CD8-positive, alpha-beta memory T cell (primary cell): ENCODE measurements around the gene SAMD9. TPM values are rescaled to one million over a fixed set of nuclear protein-coding genes. Genes with fewer than 3 reads are reported as not detected.

Experiments
- CTCF ChIA-PET: fragments of 350-600 bp; sonication (Branson Sonifier 250); formaldehyde crosslinking; loops from one replicate; lab custom pipeline; 2021; ENCODE audit warnings: antibody characterized with exemption; lab: Charles Lee
- POLR2A ChIA-PET: fragments of 350-600 bp; sonication (Branson Sonifier 250); formaldehyde crosslinking; loops from one replicate; lab custom pipeline; 2021; ENCODE audit warnings: antibody characterized with exemption; lab: Charles Lee
- DNase-seq, 5 donors: peaks; one replicate each; pipeline versions ENCODE4 v3.0.0 to v3.0.0-alpha.2; 2020 to 2022; ENCODE audit warnings: mixed read lengths in 1 of 5
- H3K27ac ChIP-seq: one replicate; pipeline ENCODE4 v1.7.0; 2013; ENCODE audit warnings: low read depth, mild to moderate bottlenecking, low read length, moderate library complexity
- H3K27me3 ChIP-seq: 2 replicates; pipeline ENCODE4 v1.7.0; 2013; ENCODE audit warnings: low read length, mild to moderate bottlenecking; ENCODE audit not compliant: insufficient read depth, poor library complexity, severe bottlenecking
- H3K36me3 ChIP-seq: 2 replicates; pipeline ENCODE4 v1.7.0; 2013; ENCODE audit warnings: mild to moderate bottlenecking, low read length, moderate library complexity; ENCODE audit not compliant: insufficient read depth
- H3K4me1 ChIP-seq: 2 replicates; pipeline ENCODE4 v1.7.0; 2013; ENCODE audit warnings: mild to moderate bottlenecking, low read length, moderate library complexity; ENCODE audit not compliant: insufficient read depth
- H3K4me3 ChIP-seq: 2 replicates; pipeline ENCODE4 v1.7.0; 2013; ENCODE audit warnings: mild to moderate bottlenecking, low read length
- H3K9me3 ChIP-seq: 2 replicates; pipeline ENCODE4 v1.7.0; 2013; ENCODE audit warnings: mild to moderate bottlenecking, low read length
- H3K27ac Mint-ChIP-seq, 8 donors: one replicate each; pipeline ENCODE4 v1.8.0; 2020 to 2021; ENCODE audit warnings: mixed read lengths in 8 of 8, mild to moderate bottlenecking in 6 of 8, inconsistent platforms in 3 of 8, moderate library complexity in 3 of 8
- H3K27me3 Mint-ChIP-seq, 2 donors: one replicate each; pipeline ENCODE4 v1.8.0; 2020 to 2021; ENCODE audit warnings: mixed read lengths in 2 of 2, mild to moderate bottlenecking in 1 of 2, moderate library complexity in 1 of 2
- H3K36me3 Mint-ChIP-seq, 3 donors: one replicate each; pipeline ENCODE4 v1.8.0; 2020 to 2021; ENCODE audit warnings: mixed read lengths in 3 of 3, inconsistent platforms in 1 of 3, mild to moderate bottlenecking in 1 of 3
- H3K4me1 Mint-ChIP-seq, 3 donors: one replicate each; pipeline ENCODE4 v1.8.0; 2020 to 2021; ENCODE audit warnings: mixed read lengths in 3 of 3, inconsistent platforms in 1 of 3, mild to moderate bottlenecking in 1 of 3
- H3K4me3 Mint-ChIP-seq, 7 donors: one replicate each; pipeline ENCODE4 v1.8.0; 2020 to 2021; ENCODE audit warnings: mixed read lengths in 7 of 7, mild to moderate bottlenecking in 6 of 7, moderate library complexity in 4 of 7, inconsistent platforms in 2 of 7
- H3K9me3 Mint-ChIP-seq, 5 donors: one replicate each; pipeline ENCODE4 v1.8.0; 2020 to 2022; ENCODE audit warnings: mixed read lengths in 5 of 5, mild to moderate bottlenecking in 3 of 5, moderate library complexity in 2 of 5, inconsistent platforms in 1 of 5
- polyA plus RNA-seq: library from polyadenylated mRNA; unstranded; fragments of 300-500 nt; fragmentation: Illumina TruSeq; gene quantifications from one replicate; pipeline ENCODE4 v1.2.3, GENCODE V29; 2021
- total RNA-seq, 2 experiments: library from RNA; stranded (reverse); gene quantifications; one replicate each; pipeline ENCODE4 v1.2.3, GENCODE V29; 2021

The SAMD9 gene
- total and polyA plus RNA-seq, 3 experiments from 2014 or later: 9.3 to 28.4 (median 9.4) TPM

- H3K27ac Mint-ChIP-seq: no peak overlapping the region
- no peak overlapping the region for H3K4me3 ChIP-seq
- no peaks in the 10 kb centered on the region for H3K9me3 Mint-ChIP-seq
- CTCF ChIA-PET: no interaction called here
- peaks cover 8 to 20% (median 14%) of the 10 kb centered on the region in 3 donors for H3K36me3 Mint-ChIP-seq
- H3K4me3 Mint-ChIP-seq: peak overlapping the region in 2 of 7 donors; percentile 10 to 70
- H3K36me3 ChIP-seq: no peaks in the 10 kb centered on the region
- H3K4me1 Mint-ChIP-seq: peaks cover 25 to 37% (median 32%) of the 10 kb centered on the region in 3 donors
- no peak overlapping the region for H3K27ac ChIP-seq
- POLR2A ChIA-PET: no interaction called here
- H3K9me3 ChIP-seq: no peaks in the 10 kb centered on the region
- DNase-seq: no peak
- H3K4me1 ChIP-seq: peaks cover 23% of the 10 kb centered on the region
- no peaks in the 10 kb centered on the region for H3K27me3 Mint-ChIP-seq
- H3K27me3 ChIP-seq: no peaks in the 10 kb centered on the region
These were observed 32.5 kb upstream of the SAMD9 start for GRCh38 chr7:93150200-93150835.

GRCh38 chr7:93148727-93149126 lies 30.9 kb upstream of the SAMD9 start:
- no peaks in the 10 kb centered on the region for H3K27me3 ChIP-seq
- H3K27ac Mint-ChIP-seq: peak overlapping the region; percentile 67 to 97 (median 95)
- no peak for DNase-seq
- H3K4me3 Mint-ChIP-seq: peak overlapping the region; percentile 86 to 97 (median 94)
- ChIA-PET CTCF (no interaction called here), POLR2A (no interaction called here)
- H3K27me3 Mint-ChIP-seq: no peaks in the 10 kb centered on the region
- H3K36me3 Mint-ChIP-seq: peaks cover 11 to 22% (median 17%) of the 10 kb centered on the region in 3 donors
- peaks cover 27 to 46% (median 36%) of the 10 kb centered on the region in 3 donors for H3K4me1 Mint-ChIP-seq
- peak overlapping the region; percentile 62 for H3K4me3 ChIP-seq
- no peaks in the 10 kb centered on the region for H3K9me3 Mint-ChIP-seq
- H3K4me1 ChIP-seq: peaks cover 23% of the 10 kb centered on the region
- no peaks in the 10 kb centered on the region for H3K9me3 ChIP-seq
- H3K27ac ChIP-seq: peak overlapping the region; percentile 7
- H3K36me3 ChIP-seq: peaks cover 13% of the 10 kb centered on the region

DNA sequence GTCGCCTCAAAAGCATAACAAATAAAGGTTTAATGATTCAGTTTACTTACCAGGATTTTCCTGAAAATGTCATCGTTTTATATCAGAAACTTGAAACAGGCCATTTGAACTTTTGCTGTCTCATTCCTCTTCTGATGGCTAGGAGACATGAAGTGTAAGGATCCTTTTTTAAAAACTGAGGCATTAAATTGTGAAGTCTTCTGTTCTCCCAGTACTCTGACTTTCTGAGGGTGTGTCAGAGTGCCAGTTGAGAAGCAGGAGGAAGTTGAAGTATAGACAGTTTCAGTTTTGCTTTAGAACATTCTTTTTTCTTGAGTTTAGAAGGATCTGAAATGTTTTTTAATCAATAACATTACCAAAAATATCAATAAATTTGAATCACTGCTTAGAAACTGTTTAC lies 30.4 kb upstream of the SAMD9 start, which contains the start of gene SAMD9L:
SAMD9L (minus strand) TSS at position 242 of the 400 bp plus-strand sequence. CDS start 12,414 bp downstream, outside the sequence.
- Mint-ChIP-seq H3K9me3 (no peaks in the 10 kb centered on the region), H3K36me3 (peaks cover 17 to 22% (median 17%) of the 10 kb centered on the region in 3 donors), H3K4me3 (peak within 1 kb of the TSS; percentile 86 to 97 (median 94)), H3K4me1 (peaks cover 31 to 51% (median 39%) of the 10 kb centered on the region in 3 donors), H3K27ac (peak within 1 kb of the TSS; percentile 67 to 97 (median 95)), H3K27me3 (no peaks in the 10 kb centered on the region)
- ChIA-PET CTCF (no interaction called here), POLR2A (no interaction called here)
- peaks cover 23% of the 10 kb centered on the region for H3K4me1 ChIP-seq
- no peaks in the 10 kb centered on the region for H3K27me3 ChIP-seq
- peak in 2 of 5 donors; percentile 12 to 15 for DNase-seq
- H3K4me3 ChIP-seq: peak within 1 kb of the TSS; percentile 62
- peaks cover 18% of the 10 kb centered on the region for H3K36me3 ChIP-seq
- no peaks in the 10 kb centered on the region for H3K9me3 ChIP-seq
- peak within 1 kb of the TSS; percentile 7 for H3K27ac ChIP-seq

DNA sequence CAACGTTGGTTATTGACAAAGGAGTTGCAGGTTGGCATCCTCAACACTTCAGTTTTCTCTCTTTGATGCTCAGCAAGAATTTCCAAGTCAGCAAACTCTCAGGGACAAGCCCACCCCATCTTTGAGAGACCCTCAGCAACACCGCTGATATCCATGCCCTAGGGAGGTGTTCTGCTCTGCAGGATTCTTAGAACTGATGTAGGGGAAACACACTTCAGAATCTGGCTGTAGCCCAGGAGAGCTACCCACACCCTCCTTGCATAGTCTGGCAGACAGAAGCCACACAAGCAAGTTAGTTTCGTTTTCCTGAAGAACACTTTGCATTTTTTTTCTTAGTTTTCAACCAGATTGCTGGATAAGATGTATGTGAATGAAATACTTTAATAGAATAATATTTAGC lies 29.6 kb upstream of the SAMD9 start:
- DNase-seq: peak; percentile 6 to 60 (median 37)
- H3K4me1 ChIP-seq: peaks cover 23% of the 10 kb centered on the region
- ChIA-PET CTCF (no interaction called here), POLR2A (no interaction called here)
- peak overlapping the region; percentile 86 to 97 (median 94) for H3K4me3 Mint-ChIP-seq
- peaks cover 31 to 51% (median 39%) of the 10 kb centered on the region in 3 donors for H3K4me1 Mint-ChIP-seq
- peaks cover 17 to 22% (median 21%) of the 10 kb centered on the region in 3 donors for H3K36me3 Mint-ChIP-seq
- no peaks in the 10 kb centered on the region for H3K9me3 ChIP-seq
- no peaks in the 10 kb centered on the region for H3K27me3 Mint-ChIP-seq
- peak overlapping the region; percentile 7 for H3K27ac ChIP-seq
- H3K4me3 ChIP-seq: peak overlapping the region; percentile 62
- no peaks in the 10 kb centered on the region for H3K27me3 ChIP-seq
- no peaks in the 10 kb centered on the region for H3K9me3 Mint-ChIP-seq
- peaks cover 26% of the 10 kb centered on the region for H3K36me3 ChIP-seq
- H3K27ac Mint-ChIP-seq: peak overlapping the region; percentile 31 to 97 (median 90)

GRCh38 chr7:93146472-93147141 lies 28.8 kb upstream of the SAMD9 start:
- Histone ChIP-seq H3K4me1 (peaks cover 23% of the 10 kb centered on the region), H3K9me3 (no peaks in the 10 kb centered on the region), H3K27ac (no peak overlapping the region), H3K27me3 (no peaks in the 10 kb centered on the region), H3K36me3 (peaks cover 31% of the 10 kb centered on the region), H3K4me3 (peak overlapping the region; percentile 62)
- POLR2A ChIA-PET: no interaction called here
- no peaks in the 10 kb centered on the region for H3K9me3 Mint-ChIP-seq
- H3K4me3 Mint-ChIP-seq: peak overlapping the region; percentile 86 to 97 (median 94)
- CTCF ChIA-PET: no interaction called here
- no peaks in the 10 kb centered on the region for H3K27me3 Mint-ChIP-seq
- DNase-seq: no peak
- H3K36me3 Mint-ChIP-seq: peaks cover 17 to 22% (median 21%) of the 10 kb centered on the region in 3 donors
- H3K27ac Mint-ChIP-seq: peak overlapping the region in 6 of 8 donors; percentile 31 to 97 (median 92)
- peaks cover 31 to 51% (median 39%) of the 10 kb centered on the region in 3 donors for H3K4me1 Mint-ChIP-seq

DNA sequence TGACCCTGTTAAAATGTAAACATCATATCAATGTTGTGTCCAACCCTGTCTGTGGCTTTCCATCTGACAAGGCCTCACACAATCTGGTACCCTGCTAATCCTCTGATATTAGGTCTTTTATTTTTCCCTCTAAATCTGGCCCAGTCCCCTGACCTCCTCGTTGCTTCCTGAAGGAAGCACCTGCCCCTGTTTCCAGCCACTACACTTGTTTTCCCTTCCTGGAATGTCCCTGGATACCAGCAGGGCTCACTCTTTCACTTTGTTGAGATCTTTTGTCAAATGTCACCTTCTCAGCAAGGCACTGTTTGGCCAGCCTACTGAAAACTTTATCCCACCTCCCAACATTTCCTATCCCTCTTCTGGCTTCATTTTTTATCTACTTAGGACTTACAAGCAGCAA lies 28.3 kb upstream of the SAMD9 start:
- Mint-ChIP-seq H3K4me1 (peaks cover 31 to 51% (median 39%) of the 10 kb centered on the region in 3 donors), H3K36me3 (peaks cover 17 to 22% (median 21%) of the 10 kb centered on the region in 3 donors), H3K27ac (peak overlapping the region in 5 of 8 donors; percentile 54 to 84 (median 66)), H3K9me3 (no peaks in the 10 kb centered on the region), H3K4me3 (peak overlapping the region; percentile 30 to 93 (median 37)), H3K27me3 (no peaks in the 10 kb centered on the region)
- POLR2A ChIA-PET: no interaction called here
- Histone ChIP-seq H3K36me3 (peaks cover 37% of the 10 kb centered on the region), H3K9me3 (no peaks in the 10 kb centered on the region), H3K27me3 (no peaks in the 10 kb centered on the region), H3K4me1 (peaks cover 23% of the 10 kb centered on the region), H3K4me3 (no peak overlapping the region), H3K27ac (no peak overlapping the region)
- CTCF ChIA-PET: no interaction called here
- no peak for DNase-seq

DNA sequence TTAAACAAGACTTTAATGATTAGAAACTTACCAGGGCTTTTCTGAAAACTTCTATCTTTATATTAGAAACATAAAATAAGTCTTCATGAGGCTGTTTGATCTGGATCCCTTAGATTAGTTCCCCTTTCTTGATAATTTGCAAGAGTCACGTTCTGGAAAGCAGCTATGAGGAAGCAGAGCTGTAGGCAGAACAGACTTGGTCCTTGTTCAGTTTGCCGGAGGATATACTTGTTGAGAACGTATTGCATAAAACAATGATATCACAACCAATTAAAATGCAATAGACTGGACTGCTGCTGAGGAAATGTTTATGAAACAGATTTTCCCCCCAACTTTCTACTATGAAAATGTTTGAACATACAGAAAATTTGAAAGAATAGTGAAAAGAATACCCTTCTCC lies 27.6 kb upstream of the SAMD9 start:
- H3K27me3 Mint-ChIP-seq: no peaks in the 10 kb centered on the region
- ChIA-PET CTCF (interaction anchor here (1.2 kb wide), 2 partner anchors 51 to 87 kb away, joined by 3 read pairs; partner anchors contain the start of gene VPS50), POLR2A (no interaction called here)
- DNase-seq: no peak
- H3K27me3 ChIP-seq: no peaks in the 10 kb centered on the region
- H3K4me1 ChIP-seq: peaks cover 23% of the 10 kb centered on the region
- peak overlapping the region in 3 of 8 donors; percentile 66 to 84 (median 69) for H3K27ac Mint-ChIP-seq
- peak overlapping the region in 5 of 7 donors; percentile 20 to 88 (median 39) for H3K4me3 Mint-ChIP-seq
- H3K36me3 Mint-ChIP-seq: peaks cover 17 to 22% (median 21%) of the 10 kb centered on the region in 3 donors
- H3K9me3 ChIP-seq: no peaks in the 10 kb centered on the region
- H3K27ac ChIP-seq: no peak overlapping the region
- H3K4me3 ChIP-seq: no peak overlapping the region
- no peaks in the 10 kb centered on the region for H3K9me3 Mint-ChIP-seq
- H3K4me1 Mint-ChIP-seq: peaks cover 31 to 51% (median 39%) of the 10 kb centered on the region in 3 donors
- peaks cover 44% of the 10 kb centered on the region for H3K36me3 ChIP-seq

- ChIA-PET POLR2A (no interaction called here), CTCF (no interaction called here)
- Histone ChIP-seq H3K27me3 (no peaks in the 10 kb centered on the region), H3K9me3 (no peaks in the 10 kb centered on the region), H3K36me3 (peaks cover 69% of the 10 kb centered on the region), H3K4me3 (no peak overlapping the region), H3K4me1 (peaks cover 15% of the 10 kb centered on the region), H3K27ac (no peak overlapping the region)
- Mint-ChIP-seq H3K36me3 (peaks cover 25 to 30% (median 29%) of the 10 kb centered on the region in 3 donors), H3K4me1 (peaks cover 22 to 32% (median 25%) of the 10 kb centered on the region in 3 donors), H3K27ac (no peak overlapping the region), H3K9me3 (peaks cover 0 to 12% (median 8%) of the 10 kb centered on the region in 5 donors), H3K4me3 (no peak overlapping the region), H3K27me3 (no peaks in the 10 kb centered on the region)
- DNase-seq: no peak
These were observed 24.3 kb upstream of the SAMD9 start for GRCh38 chr7:93142127-93142526.
